Ovary (tissue), 9 donors: ENCODE results near the gene INPP5D. TPM values are rescaled to one million over a fixed set of nuclear protein-coding genes. Genes with fewer than 3 reads are reported as not detected.

Source experiments
- DNase-seq, 5 donors: peaks; one replicate each; pipeline ENCODE4 v3.0.0-alpha.2; 2019 to 2020
- H3K27ac ChIP-seq, 2 donors: fragments of 200-600 bp; one replicate each; pipeline versions ENCODE4 v1.5.1 to v1.8.0; 2019 to 2022
- H3K27me3 ChIP-seq: fragments of 200-600 bp; one replicate; pipeline ENCODE4 v1.8.0; 2022
- H3K36me3 ChIP-seq: fragments of 200-600 bp; sonication (generic); one replicate; pipeline ENCODE4 v1.5.1; 2019
- H3K4me1 ChIP-seq: one replicate; pipeline ENCODE4 v1.8.1; 2013; ENCODE audit warnings: mild to moderate bottlenecking, moderate library complexity; ENCODE audit not compliant: insufficient read depth
- H3K4me3 ChIP-seq: fragments of 200-600 bp; sonication (generic); one replicate; pipeline ENCODE4 v1.5.1; 2017
- H3K9me3 ChIP-seq, 2 donors: fragments of 200-600 bp in 1 of 2; sonication (generic) in 1 of 2; one replicate each; pipeline versions ENCODE4 v1.5.1 to v1.8.1; 2013 to 2019; ENCODE audit warnings: mild to moderate bottlenecking in 1 of 2, moderate library complexity in 1 of 2
- CTCF ChIP-seq, 3 donors: fragments of 450-650 bp in 2 of 3; fragments of 200-600 bp in 1 of 3; IDR thresholded peaks; one replicate each; pipeline versions ENCODE4 v1.5.1 to v1.8.0; 2016 to 2022; ENCODE audit warnings: antibody characterized with exemption in 3 of 3, mild to moderate bottlenecking in 1 of 3
- EP300 ChIP-seq: sonication (generic); formaldehyde crosslinking; IDR thresholded peaks from one replicate; pipeline ENCODE4 v1.6.1; 2017; ENCODE audit warnings: antibody characterized with exemption
- POLR2A ChIP-seq: fragments of 450-650 bp; IDR thresholded peaks from one replicate; pipeline ENCODE4 v1.6.1; 2017; ENCODE audit warnings: antibody characterized with exemption, mild to moderate bottlenecking, moderate library complexity
- whole genome bisulfite sequencing, 3 donors: extraction: QIAGEN DNeasy Blood & Tissue Kit in 1 of 3; methylation state at CpG; one replicate each; pipeline versions ENCODE4 v1.1.5 to v1.1.7; 2013 to 2017; 5-methylcytosine and 5-hydroxymethylcytosine counted together
- intact Hi-C, 4 donors: fragments of 100-400 bp; cut with DNase I; formaldehyde crosslinking; loops; one replicate each; pipeline versions ENCODE4 v1.11.0 to v1.15.1; 2022 to 2023
- polyA plus RNA-seq, 2 donors: library from polyadenylated mRNA; stranded (reverse); fragments of 200-250 nt in 1 of 2; fragments of 350-450 nt in 1 of 2; fragmentation: Illumina TruSeq in 1 of 2; extraction: RNeasy Lipid Tissue Mini Kit (QIAGEN cat#74804) in 1 of 2; gene quantifications; one replicate each; pipeline ENCODE4 v1.2.3, GENCODE V29; 2013 to 2014
- total RNA-seq, 7 donors: library from RNA; depleted of rRNA in 2 of 7; stranded (reverse); fragments of >200 nt in 2 of 7; fragmentation: NEBNext Ultra II Directional in 3 of 7; extraction: Animal tissue kit (Norgen Biotek cat#: 25700) in 3 of 7; gene quantifications; one replicate each; pipeline versions ENCODE4 v1.1.0 to v1.2.4, GENCODE V29; 2016 to 2023
- donor health status: DM: no; HTN: no; CAD: no; lungs with moderate emphysema.
- donor health status: DM: no; HTN: no; CAD: no.
- donor health status: Bipolar disorder and iron deficiency.
- donor health status: DM: yes; HTN: yes; CAD: no.
- donor health status: DM: no; HTN: no; CAD: no.
- donor health status: DM: yes; HTN: yes; CAD: no.

The INPP5D gene
- total and polyA plus RNA-seq, 9 donors, result 4.1 to 14.4 (median 7.7) TPM

GRCh38 chr2:233228376-233228775 is 168.2 kb downstream of the INPP5D start:
- Histone ChIP-seq H3K27ac (no peak overlapping the region), H3K36me3 (no peaks in the 10 kb centered on the region), H3K4me1 (no peaks in the 10 kb centered on the region), H3K27me3 (no peaks in the 10 kb centered on the region), H3K4me3 (no peak overlapping the region), H3K9me3 (no peaks in the 10 kb centered on the region)
- no peak for TF ChIP-seq POLR2A
- no peak for TF ChIP-seq CTCF (IDR thresholded peaks at IDR 0.05)
- no peak for TF ChIP-seq EP300
- WGBS, 3 donors, result 59 to 68% (median 67%) methylated on average over 3 of the region's 3 CpGs
- intact Hi-C loops, result no loop called here
- no peak for DNase-seq

DNA sequence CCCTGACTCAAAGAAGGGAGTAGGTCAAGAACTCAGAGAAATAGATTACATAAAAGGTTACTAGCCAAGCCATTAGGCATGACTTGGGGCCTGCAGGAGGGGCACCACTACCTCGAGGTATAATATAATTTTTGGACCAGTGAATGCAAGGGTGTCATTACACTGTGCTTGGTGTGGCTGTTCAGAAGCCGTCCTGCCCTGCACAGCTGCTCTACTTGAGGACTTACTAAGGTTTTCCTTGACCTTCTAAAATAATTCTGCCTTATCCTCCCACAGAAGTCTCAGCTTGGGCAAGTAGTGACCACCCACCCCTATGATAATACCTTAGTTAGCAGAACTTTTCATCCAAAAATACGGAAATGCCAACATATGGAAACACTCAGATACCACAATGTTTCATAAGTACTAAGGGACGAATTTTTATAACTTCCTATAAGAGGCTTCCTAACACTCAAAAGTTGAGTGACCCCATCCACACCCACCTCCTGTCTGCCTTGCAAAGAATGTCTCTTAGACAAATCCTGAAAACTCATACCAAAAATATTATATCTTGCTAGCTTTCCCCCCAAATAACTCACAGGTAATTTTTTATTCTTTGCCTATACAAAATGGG is 173.6 kb downstream of the INPP5D start:
- DNase-seq, result no peak
- no peak overlapping the region for H3K4me3 ChIP-seq
- WGBS, 3 donors, result 28 to 33% (median 29%) methylated on average over 4 of the region's 4 CpGs
- no peaks in the 10 kb centered on the region for H3K36me3 ChIP-seq
- H3K27me3 ChIP-seq, result no peaks in the 10 kb centered on the region
- no peak for TF ChIP-seq EP300
- TF ChIP-seq POLR2A, result no peak
- no peak for TF ChIP-seq CTCF (IDR thresholded peaks at IDR 0.05)
- H3K4me1 ChIP-seq, result no peaks in the 10 kb centered on the region
- intact Hi-C loops, result no loop called here
- no peak overlapping the region for H3K27ac ChIP-seq
- H3K9me3 ChIP-seq, result no peaks in the 10 kb centered on the region

DNA sequence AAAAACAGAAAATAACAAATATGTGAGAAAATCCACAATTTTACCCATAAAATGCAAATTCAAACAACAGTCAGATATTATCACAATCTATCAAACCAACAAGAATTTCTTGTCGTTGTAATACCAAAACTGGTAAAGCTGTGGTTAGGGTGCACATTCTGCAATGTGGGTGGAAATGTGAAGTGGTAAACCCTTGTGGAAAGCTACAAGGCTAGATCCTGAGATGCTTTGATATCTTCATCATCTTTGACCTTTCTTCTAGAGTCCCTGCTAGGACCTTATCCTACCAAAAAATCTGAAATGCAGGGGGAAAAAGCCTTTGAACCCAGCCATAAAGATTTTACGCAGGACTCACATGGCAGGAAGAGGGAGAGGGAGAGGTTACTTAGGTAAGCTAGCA is 174.1 kb downstream of the INPP5D start:
- intact Hi-C loops, result no loop called here
- TF ChIP-seq POLR2A (no peak), CTCF (IDR thresholded peaks at IDR 0.05) (no peak), EP300 (no peak)
- Histone ChIP-seq H3K4me3 (no peak overlapping the region), H3K27me3 (no peaks in the 10 kb centered on the region), H3K27ac (no peak overlapping the region), H3K9me3 (no peaks in the 10 kb centered on the region), H3K36me3 (no peaks in the 10 kb centered on the region), H3K4me1 (no peaks in the 10 kb centered on the region)
- no peak for DNase-seq
- 76 to 87% (median 85%) methylated on average over 2 of the region's 2 CpGs for WGBS, 3 donors

- Histone ChIP-seq H3K4me1 (no peaks in the 10 kb centered on the region), H3K36me3 (no peaks in the 10 kb centered on the region), H3K4me3 (no peak overlapping the region), H3K9me3 (no peaks in the 10 kb centered on the region), H3K27me3 (no peaks in the 10 kb centered on the region), H3K27ac (no peak overlapping the region)
- WGBS, 3 donors, result 46 to 59% (median 47%) methylated on average over 3 of the region's 3 CpGs
- TF ChIP-seq EP300 (no peak), POLR2A (no peak), CTCF (IDR thresholded peaks at IDR 0.05) (no peak)
- intact Hi-C loops, result no loop called here
- no peak for DNase-seq
Observed at GRCh38 chr2:233234996-233235395, 174.9 kb downstream of the INPP5D start.
